Measurements from ENCODE around the gene ARID3B. TPM values are rescaled to one million over a fixed set of nuclear protein-coding genes. Genes with fewer than 3 reads are reported as not detected.
A peak's percentile ranks its signal among the peaks of the same experiment; 100 is the strongest.

Gene ARID3B
- polyA plus RNA-seq, 1 of the 3 experiments (the other 2 are of a cell fraction) = 3.0 TPM

- Histone ChIP-seq H3K4me3 (ENCODE audit: low read depth in 2 of 2, low read length in 1 of 2) (peak overlapping the region; percentile 98 to 99), H3F3A (replicated peaks; ENCODE audit: insufficient read depth) (peaks cover 11% of the 10 kb centered on the region), H3K9me3 (no peaks in the 10 kb centered on the region), H3K4me1 (ENCODE audit: control insufficient read depth in 1 of 2, insufficient read depth in 2 of 2, low read depth in 1 of 2, low read length in 1 of 2) (peaks cover 0 to 42% of the 10 kb centered on the region in 2 experiments; a peak in 2 of 4 replicates), H2AFZ (ENCODE audit: low read depth) (peak overlapping the region; percentile 93), H3K79me2 (ENCODE audit: insufficient read depth) (peaks cover 44% of the 10 kb centered on the region), H3K9me2 (no peaks in the 10 kb centered on the region), H3K36me3 (replicated peaks in 1 of 2; ENCODE audit: control insufficient read depth in 1 of 2, insufficient read depth in 2 of 2, low read length in 1 of 2) (peaks cover 0 to 9% of the 10 kb centered on the region in 2 experiments), H3K27ac (ENCODE audit: low read depth in 2 of 2, low read length in 1 of 2) (peak overlapping the region in 1 of 2 experiments; percentile 11; a peak in 2 of 4 replicates), H3K27me3 (ENCODE audit: insufficient read depth) (no peaks in the 10 kb centered on the region), H4K20me1 (ENCODE audit: insufficient read depth) (peaks cover 32% of the 10 kb centered on the region), H3K4me2 (peak overlapping the region; percentile 96), H3K9ac (peak overlapping the region; percentile 98)
- ChIA-PET POLR2A (interaction anchor here (0.8 to 4.3 kb wide), 8 partner anchors 15 to 153 kb away, joined by 3 to 33 read pairs (median 5); partner anchors contain the start of genes ARID3B and UBL7), CTCF (interaction anchor here (0.7 to 39.4 kb wide), 10 partner anchors 11 to 159 kb away, joined by 3 to 1109 read pairs (median 4); partner anchors contain the start of genes ARID3B and CSK)
- peak; percentile 97 for DNase-seq
- 69% methylated on average over 25 of the region's 38 CpGs for WGBS (ENCODE audit: low lambda C conversion rate)
- no peak for TF ChIP-seq CTCF (IDR thresholded peaks at IDR 0.05)
- TF ChIP-seq FOSL2 (IDR thresholded peaks at IDR 0.05; ENCODE audit: borderline replicate concordance, low read depth) = no peak
- TF ChIP-seq CHD2 (IDR thresholded peaks at IDR 0.05; ENCODE audit: low read length, partially characterized antibody) = no peak
- no peak for TF ChIP-seq FOXM1 (IDR thresholded peaks at IDR 0.05; ENCODE audit: low read depth)
- no peak for TF ChIP-seq USF2 (IDR thresholded peaks at IDR 0.05; ENCODE audit: borderline replicate concordance, low read depth, low read length)
- no peak for TF ChIP-seq JUND (IDR thresholded peaks at IDR 0.05)
- peak; percentile 76 for TF ChIP-seq NRF1 (IDR thresholded peaks at IDR 0.05; ENCODE audit: low read depth, low read length)
- peak; percentile 12; the same call in 1 of the 2 replicates for TF ChIP-seq POLR2AphosphoS5 (IDR thresholded peaks at IDR 0.05; ENCODE audit: low read depth, low read length)
- TF ChIP-seq YY1 (IDR thresholded peaks at IDR 0.05; ENCODE audit: low read depth) = no peak
- no peak for TF ChIP-seq FOXJ3 (CRISPR knock-in tag; IDR thresholded peaks at IDR 0.05)
- TF ChIP-seq EZH2phosphoT487 (IDR thresholded peaks at IDR 0.05; ENCODE audit: borderline replicate concordance, low read depth) = no peak
- no peak for TF ChIP-seq ZBTB33 (IDR thresholded peaks at IDR 0.05; ENCODE audit: borderline replicate concordance, low read depth)
Observed at GRCh38 chr15:74613953-74614743, 73.1 kb downstream of the ARID3B start.

Measured in SK-N-SH (cell line).